GM23338 (cell line): Measurements from ENCODE around the gene SNCB. TPM values are rescaled to one million over a fixed set of nuclear protein-coding genes. Genes with fewer than 3 reads are reported as not detected.

Experiments
- ATAC-seq: fragments of 200-7000 bp; cut with Tn5 transposase; 3 replicates; pipeline ENCODE4 v1.9.1; 2020
- DNase-seq: peaks from one replicate; pipeline ENCODE4 v3.0.0-alpha.2; 2015; ENCODE audit warnings: low spot score
- H2AFZ ChIP-seq: fragments of 200-600 bp; sonication (generic); 2 replicates; pipeline ENCODE4 v1.8.0; 2016; ENCODE audit warnings: antibody characterized with exemption, mild to moderate bottlenecking, moderate library complexity
- H3F3A ChIP-seq: fragments of 200-600 bp; sonication (generic); replicated peaks from 2 replicates; pipeline ENCODE4 v1.8.0; 2017; ENCODE audit warnings: antibody characterized with exemption, mixed run types, low read depth
- H3K27ac ChIP-seq: fragments of 200-600 bp; sonication (generic); 2 replicates; pipeline ENCODE4 v1.6.1; 2016; ENCODE audit warnings: low read depth
- H3K27me3 ChIP-seq: fragments of 200-600 bp; sonication (generic); 2 replicates; pipeline ENCODE4 v1.8.0; 2016; ENCODE audit warnings: mild to moderate bottlenecking, mixed run types, moderate library complexity; ENCODE audit not compliant: insufficient read depth
- H3K36me3 ChIP-seq: fragments of 200-600 bp; sonication (generic); 2 replicates; pipeline ENCODE4 v1.8.0; 2016; ENCODE audit warnings: mild to moderate bottlenecking; ENCODE audit not compliant: insufficient read depth
- H3K4me1 ChIP-seq: fragments of 200-600 bp; sonication (generic); 2 replicates; pipeline ENCODE4 v1.8.0; 2016; ENCODE audit warnings: mild to moderate bottlenecking, moderate library complexity; ENCODE audit not compliant: insufficient read depth
- H3K4me2 ChIP-seq: fragments of 200-600 bp; sonication (generic); 2 replicates; pipeline ENCODE4 v1.7.1; 2017; ENCODE audit warnings: mixed run types
- H3K4me3 ChIP-seq: fragments of 200-600 bp; sonication (generic); 2 replicates; pipeline ENCODE4 v1.6.1; 2016; ENCODE audit warnings: mixed run types
- H3K79me2 ChIP-seq: fragments of 200-600 bp; sonication (generic); replicated peaks from 2 replicates; pipeline ENCODE4 v1.8.0; 2017; ENCODE audit warnings: mild to moderate bottlenecking; ENCODE audit not compliant: insufficient read depth
- H3K9me2 ChIP-seq: fragments of 200-600 bp; sonication (generic); 2 replicates; pipeline ENCODE4 v1.8.0; 2017; ENCODE audit not compliant: insufficient read depth
- H4K20me1 ChIP-seq: fragments of 200-600 bp; sonication (generic); replicated peaks from 2 replicates; pipeline ENCODE4 v1.8.0; 2017; ENCODE audit warnings: mild to moderate bottlenecking; ENCODE audit not compliant: insufficient read depth
- H3K27ac Mint-ChIP-seq: 2 replicates; pipeline ENCODE4 v1.8.0; 2020; ENCODE audit warnings: inconsistent platforms, mild to moderate bottlenecking, moderate library complexity, mixed read lengths
- H3K27me3 Mint-ChIP-seq: 3 replicates; pipeline ENCODE4 v1.8.0; 2022; ENCODE audit warnings: low read depth, mild to moderate bottlenecking, moderate library complexity, mixed read lengths, inconsistent platforms; ENCODE audit not compliant: insufficient read depth, poor library complexity
- H3K36me3 Mint-ChIP-seq: 3 replicates; pipeline ENCODE4 v1.8.0; 2021; ENCODE audit warnings: low read depth, mild to moderate bottlenecking, inconsistent platforms, moderate library complexity, mixed read lengths
- H3K4me1 Mint-ChIP-seq: 3 replicates; pipeline ENCODE4 v1.8.0; 2020; ENCODE audit warnings: mild to moderate bottlenecking, inconsistent platforms, mixed read lengths
- H3K4me3 Mint-ChIP-seq: 3 replicates; pipeline ENCODE4 v1.8.0; 2021; ENCODE audit warnings: moderate library complexity, mild to moderate bottlenecking, inconsistent platforms, mixed read lengths
- H3K9me3 Mint-ChIP-seq: 3 replicates; pipeline ENCODE4 v1.8.0; 2020; ENCODE audit warnings: moderate library complexity, mild to moderate bottlenecking, inconsistent platforms, mixed read lengths
- CREB1 ChIP-seq: fragments of 250-450 bp; sonication (Bioruptor Pico); IDR thresholded peaks from 2 replicates; pipeline ENCODE4 v1.5.0; 2020; ENCODE audit warnings: low read depth, mild to moderate bottlenecking, moderate library complexity
- EZH2 ChIP-seq: fragments of 200-600 bp; sonication (generic); IDR thresholded peaks from one replicate; pipeline ENCODE4 v1.8.0; 2017; ENCODE audit warnings: antibody characterized with exemption, mild to moderate bottlenecking, low read depth; ENCODE audit not compliant: unreplicated experiment
- EZH2phosphoT487 ChIP-seq: fragments of 200-600 bp; sonication (generic); IDR thresholded peaks from one replicate; pipeline ENCODE4 v1.8.1; 2018; ENCODE audit warnings: antibody characterized with exemption; ENCODE audit not compliant: unreplicated experiment
- JUNB ChIP-seq: IDR thresholded peaks from one replicate; pipeline ENCODE4 v1.6.1; 2016; ENCODE audit warnings: antibody characterized with exemption; ENCODE audit not compliant: unreplicated experiment
- NANOG ChIP-seq: IDR thresholded peaks from 2 replicates; pipeline ENCODE4 v1.6.1; 2016; ENCODE audit warnings: antibody characterized with exemption, borderline replicate concordance
- STAT1 ChIP-seq: IDR thresholded peaks from one replicate; pipeline ENCODE4 v1.6.1; 2016; ENCODE audit warnings: antibody characterized with exemption; ENCODE audit not compliant: unreplicated experiment
- ZNF114 ChIP-seq: fragments of 250-450 bp; sonication (Bioruptor Pico); IDR thresholded peaks from 2 replicates; pipeline ENCODE4 v1.5.0; 2020; ENCODE audit warnings: mild to moderate bottlenecking, moderate library complexity
- ZNF331 ChIP-seq: fragments of 250-450 bp; sonication (Bioruptor Pico); IDR thresholded peaks from 2 replicates; pipeline ENCODE4 v1.5.0; 2020; ENCODE audit warnings: low read depth, mild to moderate bottlenecking, moderate library complexity
- polyA plus RNA-seq: library from polyadenylated mRNA; unstranded; fragments of >200 nt; fragmentation: Nextera tagmentation; extraction: Ambion mirVana; gene quantifications from 2 replicates; pipeline ENCODE4 v1.2.1, GENCODE V29; 2016
- total RNA-seq: library from RNA; depleted of rRNA; stranded (reverse); fragments of >200 nt; shearing (Covaris generic); gene quantifications from 2 replicates; pipeline ENCODE4 v1.2.3, GENCODE V29; 2014
- TF ChIP-seq, protein P1 (sequence below): fragments of 250-450 bp; sonication (Bioruptor Pico); IDR thresholded peaks from 2 replicates; pipeline ENCODE4 v1.5.0; 2020; ENCODE audit warnings: mild to moderate bottlenecking, moderate library complexity
- TF ChIP-seq, protein P2 (sequence below), 2 experiments: fragments of 200-600 bp in 1 of 2; sonication (generic) in 1 of 2; conservative IDR thresholded peaks; 2 replicates each; pipeline versions ENCODE4 v1.5.1 to v1.6.1; 2016 to 2017; ENCODE audit warnings: antibody characterized with exemption in 2 of 2, low read depth in 2 of 2, mild to moderate bottlenecking in 2 of 2, moderate library complexity in 1 of 2
- TF ChIP-seq, protein P3 (sequence below): IDR thresholded peaks from one replicate; pipeline ENCODE4 v1.6.1; 2018; ENCODE audit warnings: antibody characterized with exemption; ENCODE audit not compliant: unreplicated experiment
- TF ChIP-seq, protein P4 (sequence below): IDR thresholded peaks from 2 replicates; pipeline ENCODE4 v1.6.1; 2016; ENCODE audit warnings: antibody characterized with exemption

Gene SNCB
- total and polyA plus RNA-seq, 2 experiments from 2014 or later, result 3.6 to 13.5 TPM

DNA sequence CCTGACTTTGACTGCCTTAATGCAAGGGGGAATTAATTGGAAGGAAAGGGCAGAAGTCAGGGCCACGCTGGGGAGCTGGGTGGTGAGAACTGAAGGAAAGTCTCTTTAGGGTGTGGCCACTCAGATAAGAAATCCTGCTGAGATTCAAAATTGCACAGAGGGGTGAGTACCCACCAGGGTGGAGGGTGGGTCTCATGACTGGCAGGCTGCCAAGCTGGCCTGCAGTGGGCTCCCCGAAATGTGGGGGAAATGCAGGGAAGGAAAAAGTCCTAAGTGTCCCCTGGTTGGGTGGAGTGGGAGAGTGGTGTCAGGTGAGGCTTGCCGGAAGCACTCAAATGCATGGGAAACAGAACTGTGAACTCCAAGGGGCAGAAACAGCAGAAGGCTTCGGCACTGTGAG is 41.1 kb upstream of the SNCB start (continued):
- TF ChIP-seq, protein P1, sequence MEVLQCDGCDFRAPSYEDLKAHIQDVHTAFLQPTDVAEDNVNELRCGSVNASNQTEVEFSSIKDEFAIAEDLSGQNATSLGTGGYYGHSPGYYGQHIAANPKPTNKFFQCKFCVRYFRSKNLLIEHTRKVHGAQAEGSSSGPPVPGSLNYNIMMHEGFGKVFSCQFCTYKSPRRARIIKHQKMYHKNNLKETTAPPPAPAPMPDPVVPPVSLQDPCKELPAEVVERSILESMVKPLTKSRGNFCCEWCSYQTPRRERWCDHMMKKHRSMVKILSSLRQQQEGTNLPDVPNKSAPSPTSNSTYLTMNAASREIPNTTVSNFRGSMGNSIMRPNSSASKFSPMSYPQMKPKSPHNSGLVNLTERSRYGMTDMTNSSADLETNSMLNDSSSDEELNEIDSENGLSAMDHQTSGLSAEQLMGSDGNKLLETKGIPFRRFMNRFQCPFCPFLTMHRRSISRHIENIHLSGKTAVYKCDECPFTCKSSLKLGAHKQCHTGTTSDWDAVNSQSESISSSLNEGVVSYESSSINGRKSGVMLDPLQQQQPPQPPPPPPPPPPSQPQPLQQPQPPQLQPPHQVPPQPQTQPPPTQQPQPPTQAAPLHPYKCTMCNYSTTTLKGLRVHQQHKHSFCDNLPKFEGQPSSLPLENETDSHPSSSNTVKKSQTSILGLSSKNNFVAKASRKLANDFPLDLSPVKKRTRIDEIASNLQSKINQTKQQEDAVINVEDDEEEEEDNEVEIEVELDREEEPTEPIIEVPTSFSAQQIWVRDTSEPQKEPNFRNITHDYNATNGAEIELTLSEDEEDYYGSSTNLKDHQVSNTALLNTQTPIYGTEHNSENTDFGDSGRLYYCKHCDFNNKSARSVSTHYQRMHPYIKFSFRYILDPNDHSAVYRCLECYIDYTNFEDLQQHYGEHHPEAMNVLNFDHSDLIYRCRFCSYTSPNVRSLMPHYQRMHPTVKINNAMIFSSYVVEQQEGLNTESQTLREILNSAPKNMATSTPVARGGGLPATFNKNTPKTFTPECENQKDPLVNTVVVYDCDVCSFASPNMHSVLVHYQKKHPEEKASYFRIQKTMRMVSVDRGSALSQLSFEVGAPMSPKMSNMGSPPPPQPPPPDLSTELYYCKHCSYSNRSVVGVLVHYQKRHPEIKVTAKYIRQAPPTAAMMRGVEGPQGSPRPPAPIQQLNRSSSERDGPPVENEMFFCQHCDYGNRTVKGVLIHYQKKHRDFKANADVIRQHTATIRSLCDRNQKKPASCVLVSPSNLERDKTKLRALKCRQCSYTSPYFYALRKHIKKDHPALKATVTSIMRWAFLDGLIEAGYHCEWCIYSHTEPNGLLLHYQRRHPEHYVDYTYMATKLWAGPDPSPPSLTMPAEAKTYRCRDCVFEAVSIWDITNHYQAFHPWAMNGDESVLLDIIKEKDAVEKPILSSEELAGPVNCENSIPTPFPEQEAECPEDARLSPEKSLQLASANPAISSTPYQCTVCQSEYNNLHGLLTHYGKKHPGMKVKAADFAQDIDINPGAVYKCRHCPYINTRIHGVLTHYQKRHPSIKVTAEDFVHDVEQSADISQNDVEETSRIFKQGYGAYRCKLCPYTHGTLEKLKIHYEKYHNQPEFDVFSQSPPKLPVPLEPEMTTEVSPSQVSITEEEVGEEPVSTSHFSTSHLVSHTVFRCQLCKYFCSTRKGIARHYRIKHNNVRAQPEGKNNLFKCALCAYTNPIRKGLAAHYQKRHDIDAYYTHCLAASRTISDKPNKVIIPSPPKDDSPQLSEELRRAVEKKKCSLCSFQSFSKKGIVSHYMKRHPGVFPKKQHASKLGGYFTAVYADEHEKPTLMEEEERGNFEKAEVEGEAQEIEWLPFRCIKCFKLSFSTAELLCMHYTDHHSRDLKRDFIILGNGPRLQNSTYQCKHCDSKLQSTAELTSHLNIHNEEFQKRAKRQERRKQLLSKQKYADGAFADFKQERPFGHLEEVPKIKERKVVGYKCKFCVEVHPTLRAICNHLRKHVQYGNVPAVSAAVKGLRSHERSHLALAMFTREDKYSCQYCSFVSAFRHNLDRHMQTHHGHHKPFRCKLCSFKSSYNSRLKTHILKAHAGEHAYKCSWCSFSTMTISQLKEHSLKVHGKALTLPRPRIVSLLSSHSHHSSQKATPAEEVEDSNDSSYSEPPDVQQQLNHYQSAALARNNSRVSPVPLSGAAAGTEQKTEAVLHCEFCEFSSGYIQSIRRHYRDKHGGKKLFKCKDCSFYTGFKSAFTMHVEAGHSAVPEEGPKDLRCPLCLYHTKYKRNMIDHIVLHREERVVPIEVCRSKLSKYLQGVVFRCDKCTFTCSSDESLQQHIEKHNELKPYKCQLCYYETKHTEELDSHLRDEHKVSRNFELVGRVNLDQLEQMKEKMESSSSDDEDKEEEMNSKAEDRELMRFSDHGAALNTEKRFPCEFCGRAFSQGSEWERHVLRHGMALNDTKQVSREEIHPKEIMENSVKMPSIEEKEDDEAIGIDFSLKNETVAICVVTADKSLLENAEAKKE (CRISPR knock-in tag), result no peak
- TF ChIP-seq EZH2 (no peak), ZNF331 (CRISPR knock-in tag) (no peak)

DNA sequence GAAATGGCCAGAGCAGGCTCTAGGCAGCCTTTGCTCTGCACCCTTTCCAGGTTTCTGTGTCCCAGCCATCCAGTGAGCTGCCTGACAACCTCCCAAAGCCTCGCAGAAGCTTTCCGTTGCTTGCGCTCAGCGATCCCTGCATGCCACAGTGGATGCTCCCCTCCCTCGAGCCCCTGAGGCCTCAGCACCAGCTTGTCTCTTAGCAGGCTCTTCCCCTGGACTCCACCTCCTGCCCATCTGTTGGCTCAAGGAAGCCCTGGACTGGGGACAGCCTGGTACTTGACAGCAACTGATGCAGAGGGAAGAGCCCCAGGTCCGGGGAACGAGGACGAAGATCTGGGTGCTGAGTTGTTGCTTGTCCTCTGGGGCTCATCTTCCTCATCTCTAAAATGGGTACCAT is 40.1 kb upstream of the SNCB start:
- no peak overlapping the region for H3K4me3 Mint-ChIP-seq
- Histone ChIP-seq H3K9me2 (no peaks in the 10 kb centered on the region), H3K79me2 (no peaks in the 10 kb centered on the region), H3K4me3 (no peak overlapping the region), H3K27ac (no peak overlapping the region), H3K27me3 (no peaks in the 10 kb centered on the region), H2AFZ (no peak overlapping the region), H3K36me3 (no peaks in the 10 kb centered on the region), H3K4me1 (peaks cover 2% of the 10 kb centered on the region), H4K20me1 (no peaks in the 10 kb centered on the region), H3F3A (no peaks in the 10 kb centered on the region), H3K4me2 (no peak overlapping the region)
- H3K27ac Mint-ChIP-seq, result no peak overlapping the region
- ATAC-seq (no peak), DNase-seq (no peak)
- H3K27me3 Mint-ChIP-seq, result peaks cover 8% of the 10 kb centered on the region
- no peaks in the 10 kb centered on the region; the same call in 2 of the 3 replicates for H3K36me3 Mint-ChIP-seq
- peaks cover under 1% of the 10 kb centered on the region; the same call in 2 of the 3 replicates for H3K9me3 Mint-ChIP-seq
- H3K4me1 Mint-ChIP-seq, result peaks cover 24% of the 10 kb centered on the region
- no peak for TF ChIP-seq CREB1 (CRISPR knock-in tag)
- no peak for TF ChIP-seq ZNF331 (CRISPR knock-in tag)
- TF ChIP-seq NANOG, result no peak
- TF ChIP-seq EZH2, result no peak
- TF ChIP-seq STAT1, result no peak
- no peak for TF ChIP-seq ZNF114 (CRISPR knock-in tag)
- TF ChIP-seq, protein P2, sequence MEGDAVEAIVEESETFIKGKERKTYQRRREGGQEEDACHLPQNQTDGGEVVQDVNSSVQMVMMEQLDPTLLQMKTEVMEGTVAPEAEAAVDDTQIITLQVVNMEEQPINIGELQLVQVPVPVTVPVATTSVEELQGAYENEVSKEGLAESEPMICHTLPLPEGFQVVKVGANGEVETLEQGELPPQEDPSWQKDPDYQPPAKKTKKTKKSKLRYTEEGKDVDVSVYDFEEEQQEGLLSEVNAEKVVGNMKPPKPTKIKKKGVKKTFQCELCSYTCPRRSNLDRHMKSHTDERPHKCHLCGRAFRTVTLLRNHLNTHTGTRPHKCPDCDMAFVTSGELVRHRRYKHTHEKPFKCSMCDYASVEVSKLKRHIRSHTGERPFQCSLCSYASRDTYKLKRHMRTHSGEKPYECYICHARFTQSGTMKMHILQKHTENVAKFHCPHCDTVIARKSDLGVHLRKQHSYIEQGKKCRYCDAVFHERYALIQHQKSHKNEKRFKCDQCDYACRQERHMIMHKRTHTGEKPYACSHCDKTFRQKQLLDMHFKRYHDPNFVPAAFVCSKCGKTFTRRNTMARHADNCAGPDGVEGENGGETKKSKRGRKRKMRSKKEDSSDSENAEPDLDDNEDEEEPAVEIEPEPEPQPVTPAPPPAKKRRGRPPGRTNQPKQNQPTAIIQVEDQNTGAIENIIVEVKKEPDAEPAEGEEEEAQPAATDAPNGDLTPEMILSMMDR (conservative IDR thresholded peaks at IDR 0.05; ENCODE audit: low read depth in 2 of 2), result no peak
- TF ChIP-seq, protein P3, sequence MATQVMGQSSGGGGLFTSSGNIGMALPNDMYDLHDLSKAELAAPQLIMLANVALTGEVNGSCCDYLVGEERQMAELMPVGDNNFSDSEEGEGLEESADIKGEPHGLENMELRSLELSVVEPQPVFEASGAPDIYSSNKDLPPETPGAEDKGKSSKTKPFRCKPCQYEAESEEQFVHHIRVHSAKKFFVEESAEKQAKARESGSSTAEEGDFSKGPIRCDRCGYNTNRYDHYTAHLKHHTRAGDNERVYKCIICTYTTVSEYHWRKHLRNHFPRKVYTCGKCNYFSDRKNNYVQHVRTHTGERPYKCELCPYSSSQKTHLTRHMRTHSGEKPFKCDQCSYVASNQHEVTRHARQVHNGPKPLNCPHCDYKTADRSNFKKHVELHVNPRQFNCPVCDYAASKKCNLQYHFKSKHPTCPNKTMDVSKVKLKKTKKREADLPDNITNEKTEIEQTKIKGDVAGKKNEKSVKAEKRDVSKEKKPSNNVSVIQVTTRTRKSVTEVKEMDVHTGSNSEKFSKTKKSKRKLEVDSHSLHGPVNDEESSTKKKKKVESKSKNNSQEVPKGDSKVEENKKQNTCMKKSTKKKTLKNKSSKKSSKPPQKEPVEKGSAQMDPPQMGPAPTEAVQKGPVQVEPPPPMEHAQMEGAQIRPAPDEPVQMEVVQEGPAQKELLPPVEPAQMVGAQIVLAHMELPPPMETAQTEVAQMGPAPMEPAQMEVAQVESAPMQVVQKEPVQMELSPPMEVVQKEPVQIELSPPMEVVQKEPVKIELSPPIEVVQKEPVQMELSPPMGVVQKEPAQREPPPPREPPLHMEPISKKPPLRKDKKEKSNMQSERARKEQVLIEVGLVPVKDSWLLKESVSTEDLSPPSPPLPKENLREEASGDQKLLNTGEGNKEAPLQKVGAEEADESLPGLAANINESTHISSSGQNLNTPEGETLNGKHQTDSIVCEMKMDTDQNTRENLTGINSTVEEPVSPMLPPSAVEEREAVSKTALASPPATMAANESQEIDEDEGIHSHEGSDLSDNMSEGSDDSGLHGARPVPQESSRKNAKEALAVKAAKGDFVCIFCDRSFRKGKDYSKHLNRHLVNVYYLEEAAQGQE, result no peak
- TF ChIP-seq EZH2phosphoT487, result no peak
- TF ChIP-seq, protein P4, sequence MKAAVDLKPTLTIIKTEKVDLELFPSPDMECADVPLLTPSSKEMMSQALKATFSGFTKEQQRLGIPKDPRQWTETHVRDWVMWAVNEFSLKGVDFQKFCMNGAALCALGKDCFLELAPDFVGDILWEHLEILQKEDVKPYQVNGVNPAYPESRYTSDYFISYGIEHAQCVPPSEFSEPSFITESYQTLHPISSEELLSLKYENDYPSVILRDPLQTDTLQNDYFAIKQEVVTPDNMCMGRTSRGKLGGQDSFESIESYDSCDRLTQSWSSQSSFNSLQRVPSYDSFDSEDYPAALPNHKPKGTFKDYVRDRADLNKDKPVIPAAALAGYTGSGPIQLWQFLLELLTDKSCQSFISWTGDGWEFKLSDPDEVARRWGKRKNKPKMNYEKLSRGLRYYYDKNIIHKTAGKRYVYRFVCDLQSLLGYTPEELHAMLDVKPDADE, result no peak
- TF ChIP-seq JUNB, result no peak
